SU-DHL-6 (cell line): ENCODE measurements around the gene CYP4F3.

Source experiments
- EZH2phosphoT487 ChIP-seq: fragments of 200-600 bp; sonication (generic), shearing (Covaris generic); conservative IDR thresholded peaks from 2 replicates; pipeline ENCODE4 v1.6.1; 2018; ENCODE audit warnings: mild to moderate bottlenecking, antibody characterized with exemption, low read length, moderate library complexity, mixed read lengths
- TF ChIP-seq, protein P1 (sequence below): fragments of 200-600 bp; sonication (generic); IDR thresholded peaks from one replicate; pipeline ENCODE4 v1.5.1; 2017; ENCODE audit warnings: antibody characterized with exemption, mild to moderate bottlenecking, low read length, moderate library complexity; ENCODE audit not compliant: insufficient read depth, poor library complexity, severe bottlenecking

DNA sequence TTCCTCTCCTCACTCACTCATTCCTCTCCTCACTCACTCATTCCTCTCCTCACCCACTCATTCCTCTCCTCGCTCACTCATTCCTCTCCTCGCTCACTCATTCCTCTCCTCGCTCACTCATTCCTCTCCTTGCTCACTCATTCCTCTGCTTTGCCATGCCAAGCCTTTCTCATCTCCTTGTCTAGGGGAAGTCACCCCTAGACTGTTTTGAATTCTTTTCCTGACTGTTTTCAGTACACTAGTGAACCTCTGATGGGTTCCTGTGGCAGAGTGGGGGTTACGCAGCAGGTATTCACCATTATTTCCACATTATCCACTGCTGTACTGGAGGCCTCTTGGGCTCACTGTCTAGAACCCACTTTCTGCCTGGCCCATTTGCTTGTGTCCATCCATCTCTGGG is 24.5 kb upstream of the CYP4F3 start:
- TF ChIP-seq, protein P1, sequence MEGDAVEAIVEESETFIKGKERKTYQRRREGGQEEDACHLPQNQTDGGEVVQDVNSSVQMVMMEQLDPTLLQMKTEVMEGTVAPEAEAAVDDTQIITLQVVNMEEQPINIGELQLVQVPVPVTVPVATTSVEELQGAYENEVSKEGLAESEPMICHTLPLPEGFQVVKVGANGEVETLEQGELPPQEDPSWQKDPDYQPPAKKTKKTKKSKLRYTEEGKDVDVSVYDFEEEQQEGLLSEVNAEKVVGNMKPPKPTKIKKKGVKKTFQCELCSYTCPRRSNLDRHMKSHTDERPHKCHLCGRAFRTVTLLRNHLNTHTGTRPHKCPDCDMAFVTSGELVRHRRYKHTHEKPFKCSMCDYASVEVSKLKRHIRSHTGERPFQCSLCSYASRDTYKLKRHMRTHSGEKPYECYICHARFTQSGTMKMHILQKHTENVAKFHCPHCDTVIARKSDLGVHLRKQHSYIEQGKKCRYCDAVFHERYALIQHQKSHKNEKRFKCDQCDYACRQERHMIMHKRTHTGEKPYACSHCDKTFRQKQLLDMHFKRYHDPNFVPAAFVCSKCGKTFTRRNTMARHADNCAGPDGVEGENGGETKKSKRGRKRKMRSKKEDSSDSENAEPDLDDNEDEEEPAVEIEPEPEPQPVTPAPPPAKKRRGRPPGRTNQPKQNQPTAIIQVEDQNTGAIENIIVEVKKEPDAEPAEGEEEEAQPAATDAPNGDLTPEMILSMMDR, result no peak
- no peak for TF ChIP-seq EZH2phosphoT487
